Adrenal gland (tissue), 12 donors: ENCODE results near the gene PCYOX1L. TPM values are rescaled to one million over a fixed set of nuclear protein-coding genes. Genes with fewer than 3 reads are reported as not detected.

Experiments
- DNase-seq, 7 donors: peaks; one replicate each; pipeline ENCODE4 v3.0.0-alpha.2; 2019 to 2020
- H3K27ac ChIP-seq, 5 donors: fragments of 200-600 bp; sonication (generic) in 4 of 5; 1 replicate in 3 of 5; 2 replicates in 2 of 5; pipeline versions ENCODE4 v1.5.1 to v1.8.0; 2016 to 2020; ENCODE audit warnings: mild to moderate bottlenecking in 1 of 5
- H3K27me3 ChIP-seq: fragments of 200-600 bp; 2 replicates; pipeline ENCODE4 v1.8.0; 2021
- H3K36me3 ChIP-seq, 2 donors: fragments of 200-600 bp; replicated peaks in 1 of 2; 1 replicate in 1 of 2; 2 replicates in 1 of 2; pipeline versions ENCODE4 v1.5.1 to v1.8.0; 2018 to 2022
- H3K4me1 ChIP-seq, 2 donors: fragments of 200-600 bp; replicated peaks in 1 of 2; 1 replicate in 1 of 2; 2 replicates in 1 of 2; pipeline versions ENCODE4 v1.5.1 to v1.8.0; 2018 to 2021
- H3K4me3 ChIP-seq, 4 donors: fragments of 200-600 bp; sonication (generic) in 3 of 4; one replicate each; pipeline ENCODE4 v1.5.1; 2016 to 2018
- H3K9me3 ChIP-seq, 3 donors: fragments of 200-600 bp; sonication (generic) in 1 of 3; replicated peaks in 1 of 3; 1 replicate in 2 of 3; 2 replicates in 1 of 3; pipeline versions ENCODE4 v1.5.1 to v1.8.0; 2016 to 2021
- POLR2A ChIP-seq, 2 donors: fragments of 450-650 bp; IDR thresholded peaks; one replicate each; pipeline ENCODE4 v1.6.1; 2017; ENCODE audit warnings: antibody characterized with exemption in 2 of 2, mild to moderate bottlenecking in 2 of 2, moderate library complexity in 1 of 2
- WGBS, 4 donors: extraction: QIAGEN DNeasy Blood & Tissue Kit in 2 of 4; methylation state at CpG; one replicate each; pipeline versions ENCODE4 v1.1.5 to v1.1.7; 2013 to 2017; 5-methylcytosine and 5-hydroxymethylcytosine counted together
- intact Hi-C, 2 donors: fragments of 100-400 bp; cut with DNase I; formaldehyde crosslinking; loops; one replicate each; pipeline versions ENCODE4 v1.14.1 to v1.15.0; 2022 to 2023
- polyA plus RNA-seq, 3 donors: library from polyadenylated mRNA; stranded (reverse); fragments of 200-250 nt in 2 of 3; fragments of 350-450 nt in 1 of 3; fragmentation: Illumina TruSeq in 1 of 3; extraction: RNeasy Lipid Tissue Mini Kit (QIAGEN cat#74804) in 1 of 3; gene quantifications; one replicate each; pipeline ENCODE4 v1.2.3, GENCODE V29; 2013 to 2014
- total RNA-seq, 9 donors: library from RNA; depleted of rRNA in 4 of 9; stranded (reverse); fragments of >200 nt in 4 of 9; fragments of 120-200 nt in 1 of 9; fragmentation: NEBNext Ultra II Directional in 1 of 9; extraction: Animal tissue kit (Norgen Biotek cat#: 25700) in 1 of 9; gene quantifications; one replicate each; pipeline versions ENCODE4 v1.1.0 to v1.2.4, GENCODE V29; 2013 to 2023
- TF ChIP-seq, protein P1 (sequence below), 6 experiments: fragments of 450-650 bp in 4 of 6; fragments of 200-600 bp in 2 of 6; sonication (generic) in 1 of 6; IDR thresholded peaks; 1 replicate in 5 of 6; 2 replicates in 1 of 6; pipeline versions ENCODE4 v1.5.1 to v1.8.0; 2016 to 2021; ENCODE audit warnings: antibody characterized with exemption in 6 of 6, mild to moderate bottlenecking in 2 of 6, moderate library complexity in 1 of 6
- donor health status: healthy with polysubstance abuse.
- donor health status: Bipolar disorder and iron deficiency.
- donor health status: DM: yes; HTN: yes; CAD: no.
- donor health status: DM: no; HTN: no; CAD: no.
- donor health status: DM: no; HTN: no; CAD: no.
- donor health status: DM: yes; HTN: yes; CAD: no.

PCYOX1L gene
- total and polyA plus RNA-seq, 12 donors: 4.7 to 17.1 (median 9.4) TPM

DNA sequence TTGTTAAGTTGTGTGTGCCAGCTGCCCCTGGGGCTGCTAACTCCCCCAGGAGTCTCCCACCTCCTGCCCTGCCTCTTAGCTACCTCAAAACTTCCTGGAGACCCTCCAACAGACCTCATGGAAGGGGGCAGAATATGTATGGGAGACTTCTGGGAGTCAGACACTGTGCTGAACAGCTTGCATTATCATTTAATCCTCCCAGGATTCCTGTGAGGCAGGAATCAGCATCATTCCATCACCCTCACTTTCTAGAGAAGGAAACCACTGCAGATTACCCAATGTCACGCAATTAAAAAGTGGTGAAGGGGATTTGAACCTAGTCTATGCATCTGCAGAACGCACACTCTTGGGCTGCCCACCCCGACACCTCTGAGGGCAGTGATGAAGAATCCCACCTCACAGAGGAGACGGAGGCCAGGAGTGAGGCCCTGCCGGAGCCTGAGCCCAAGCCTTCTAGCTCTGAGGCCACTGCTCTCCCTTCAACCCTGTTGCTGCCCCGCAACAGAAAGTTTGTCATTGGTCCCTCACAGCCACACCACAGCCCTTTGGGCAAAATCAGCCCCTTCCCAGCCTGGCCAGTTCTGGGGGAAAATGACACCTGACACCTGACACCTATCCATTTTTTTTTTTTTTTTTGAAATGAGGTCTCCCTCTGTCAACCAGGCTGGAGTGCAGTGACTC lies 51.6 kb downstream of the PCYOX1L start:
- intact Hi-C loops: no loop called here

DNA sequence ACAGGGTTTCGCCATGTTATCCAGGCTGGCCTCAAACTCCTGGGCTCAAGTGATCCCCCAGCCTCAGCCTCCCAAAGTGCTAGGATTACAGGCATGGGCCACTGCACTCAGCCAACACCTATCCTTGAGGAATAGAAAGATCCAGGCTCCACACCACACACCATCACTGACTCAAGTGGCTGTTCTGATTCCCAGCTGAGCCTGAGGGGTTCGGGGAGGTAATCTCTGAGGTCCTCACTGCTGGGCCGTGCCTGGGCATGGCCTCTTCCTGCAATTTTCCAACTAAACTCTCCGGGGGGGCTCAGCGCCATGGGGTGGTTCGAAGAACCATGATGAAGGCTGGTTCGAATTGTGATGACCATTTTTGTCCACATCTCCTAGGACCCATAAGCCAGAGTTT lies 52.2 kb downstream of the PCYOX1L start:
- intact Hi-C loops: no loop called here
- TF ChIP-seq, protein P1, sequence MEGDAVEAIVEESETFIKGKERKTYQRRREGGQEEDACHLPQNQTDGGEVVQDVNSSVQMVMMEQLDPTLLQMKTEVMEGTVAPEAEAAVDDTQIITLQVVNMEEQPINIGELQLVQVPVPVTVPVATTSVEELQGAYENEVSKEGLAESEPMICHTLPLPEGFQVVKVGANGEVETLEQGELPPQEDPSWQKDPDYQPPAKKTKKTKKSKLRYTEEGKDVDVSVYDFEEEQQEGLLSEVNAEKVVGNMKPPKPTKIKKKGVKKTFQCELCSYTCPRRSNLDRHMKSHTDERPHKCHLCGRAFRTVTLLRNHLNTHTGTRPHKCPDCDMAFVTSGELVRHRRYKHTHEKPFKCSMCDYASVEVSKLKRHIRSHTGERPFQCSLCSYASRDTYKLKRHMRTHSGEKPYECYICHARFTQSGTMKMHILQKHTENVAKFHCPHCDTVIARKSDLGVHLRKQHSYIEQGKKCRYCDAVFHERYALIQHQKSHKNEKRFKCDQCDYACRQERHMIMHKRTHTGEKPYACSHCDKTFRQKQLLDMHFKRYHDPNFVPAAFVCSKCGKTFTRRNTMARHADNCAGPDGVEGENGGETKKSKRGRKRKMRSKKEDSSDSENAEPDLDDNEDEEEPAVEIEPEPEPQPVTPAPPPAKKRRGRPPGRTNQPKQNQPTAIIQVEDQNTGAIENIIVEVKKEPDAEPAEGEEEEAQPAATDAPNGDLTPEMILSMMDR (IDR thresholded peaks at IDR 0.05): no peak
- no peak for TF ChIP-seq POLR2A (IDR thresholded peaks at IDR 0.05)
- no peaks in the 10 kb centered on the region for H3K27me3 ChIP-seq
- WGBS, 4 donors: 80 to 86% (median 82%) methylated on average over 7 of the region's 7 CpGs
- DNase-seq: peak in 1 of 7 donors; percentile 1
- peak overlapping the region in 1 of 4 donors; percentile 55 for H3K4me3 ChIP-seq
- H3K27ac ChIP-seq: peak overlapping the region in 3 of 5 donors; percentile 6 to 76 (median 73)
- no peaks in the 10 kb centered on the region for H3K9me3 ChIP-seq
- H3K4me1 ChIP-seq: peaks cover 9 to 14% of the 10 kb centered on the region in 2 donors
- no peaks in the 10 kb centered on the region for H3K36me3 ChIP-seq

More for the DNA sequence above, 51.6 kb downstream of the PCYOX1L start:
- DNase-seq: peak in 1 of 7 donors; percentile 5
- Histone ChIP-seq H3K9me3 (no peaks in the 10 kb centered on the region), H3K36me3 (no peaks in the 10 kb centered on the region), H3K4me3 (peak overlapping the region in 1 of 4 donors; percentile 55), H3K4me1 (peaks cover 16 to 21% of the 10 kb centered on the region in 2 donors), H3K27ac (peak overlapping the region in 2 of 5 donors; percentile 76 to 92), H3K27me3 (no peaks in the 10 kb centered on the region)
- TF ChIP-seq POLR2A (IDR thresholded peaks at IDR 0.05): no peak
- TF ChIP-seq, protein P1 (IDR thresholded peaks at IDR 0.05): no peak
- 81 to 94% (median 86%) methylated on average over 2 to 6 of the region's 6 CpGs for WGBS, 4 donors

DNA sequence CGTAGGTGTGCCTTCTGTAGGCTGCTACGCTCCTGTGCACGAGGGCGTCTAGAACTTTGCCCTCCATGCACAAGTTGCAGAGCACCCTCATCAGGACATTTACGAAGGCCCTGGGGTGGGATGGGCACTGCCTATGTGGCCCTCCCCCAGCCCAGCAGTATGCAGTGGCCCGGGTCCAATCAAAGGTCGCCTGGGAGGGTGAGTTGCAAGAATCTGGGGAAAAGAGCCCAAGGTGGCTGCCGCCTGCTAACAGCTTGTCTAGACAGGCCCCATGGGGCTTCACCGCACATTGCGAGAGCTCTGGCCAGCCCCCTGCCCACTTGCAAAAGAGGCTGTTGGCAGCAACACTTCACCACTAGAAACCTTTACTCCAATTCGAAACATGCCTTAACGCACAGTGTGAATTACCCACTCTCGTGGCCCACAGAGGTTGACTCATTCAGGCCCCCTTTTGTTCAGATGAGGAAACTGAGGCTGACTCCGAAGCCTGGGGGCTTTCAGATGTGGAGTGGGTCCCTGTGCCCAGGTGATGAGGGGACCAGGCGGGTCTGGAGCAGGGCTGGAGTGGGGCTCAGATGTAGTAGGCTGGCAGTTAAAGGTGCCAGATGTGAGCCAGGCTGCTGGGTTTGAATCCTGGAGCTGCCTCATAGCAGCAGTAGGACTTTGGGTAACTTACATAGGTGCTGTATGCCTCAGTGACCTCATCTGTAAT lies 53.0 kb downstream of the PCYOX1L start:
- DNase-seq: peak in 1 of 7 donors; percentile 15
- Histone ChIP-seq H3K36me3 (no peaks in the 10 kb centered on the region), H3K27ac (peak overlapping the region in 3 of 5 donors; percentile 6 to 53 (median 27)), H3K4me1 (peaks cover under 1 to 10% of the 10 kb centered on the region in 2 donors), H3K4me3 (peak overlapping the region in 1 of 4 donors; percentile 55), H3K27me3 (no peaks in the 10 kb centered on the region), H3K9me3 (no peaks in the 10 kb centered on the region)
- intact Hi-C loops: no loop called here
- 66 to 79% (median 72%) methylated on average over 10 to 15 of the region's 15 CpGs for whole genome bisulfite sequencing, 4 donors
- TF ChIP-seq, protein P1 (IDR thresholded peaks at IDR 0.05): no peak
- no peak for TF ChIP-seq POLR2A (IDR thresholded peaks at IDR 0.05)

DNA sequence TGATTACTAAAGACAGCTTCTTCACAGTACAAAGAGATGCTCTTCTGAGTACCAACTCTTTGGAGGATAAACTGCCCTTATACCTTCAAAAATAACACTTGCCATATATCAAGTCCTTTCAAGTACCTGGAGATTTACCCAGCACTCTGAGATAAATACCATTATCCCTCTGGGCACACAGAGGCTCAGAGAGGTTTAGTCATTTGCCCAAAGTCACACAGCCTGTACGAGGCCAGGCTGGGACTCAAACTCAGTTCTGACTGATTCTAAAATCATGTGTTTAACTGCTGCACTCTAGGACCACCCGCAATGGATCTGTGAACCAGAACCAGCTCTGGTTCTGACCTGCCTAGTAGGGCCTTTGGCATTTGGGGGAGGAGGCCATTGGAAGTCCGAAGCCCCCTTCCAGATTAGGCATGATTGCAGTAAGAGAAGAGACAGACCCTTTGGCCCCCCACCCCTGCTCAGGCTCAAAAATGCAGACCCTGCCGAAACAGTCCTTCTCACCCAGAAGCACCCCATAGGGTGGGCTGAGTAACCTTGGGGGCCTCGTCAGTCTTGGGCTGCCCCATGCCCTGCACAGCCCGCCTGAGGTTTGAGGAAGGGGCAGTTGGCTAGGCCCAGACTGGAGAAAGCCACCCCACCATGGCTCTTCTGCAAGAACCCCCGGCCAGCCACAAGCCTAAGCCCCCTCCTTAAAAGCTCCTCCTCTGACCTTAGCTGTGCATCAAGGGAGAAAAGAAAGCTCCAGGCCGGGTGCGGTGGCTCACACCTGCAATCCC lies 54.1 kb downstream of the PCYOX1L start:
- H3K4me1 ChIP-seq: peaks cover 0 to 7% of the 10 kb centered on the region in 2 donors
- TF ChIP-seq, protein P1 (IDR thresholded peaks at IDR 0.05): no peak
- no peak for TF ChIP-seq POLR2A (IDR thresholded peaks at IDR 0.05)
- H3K36me3 ChIP-seq: no peaks in the 10 kb centered on the region
- peak overlapping the region in 1 of 4 donors; percentile 30 for H3K4me3 ChIP-seq
- DNase-seq: peak in 1 of 7 donors; percentile 6
- 76 to 86% (median 78%) methylated on average over 5 to 9 of the region's 9 CpGs for WGBS, 4 donors
- intact Hi-C loops: no loop called here
- H3K9me3 ChIP-seq: no peaks in the 10 kb centered on the region
- H3K27ac ChIP-seq: peak overlapping the region in 2 of 5 donors; percentile 56 to 69
- no peaks in the 10 kb centered on the region for H3K27me3 ChIP-seq
